Hippocampal formation (tissue), 2 donors: ENCODE results near the gene LIME1.
A peak's percentile ranks its signal among the peaks of the same experiment; 100 is the strongest.

ENCODE experiments used
- DNase-seq, 2 donors: peaks; one replicate each; lab custom pipeline; 2025; lab: John Stamatoyannopoulos, UW

LIME1 gene

DNA sequence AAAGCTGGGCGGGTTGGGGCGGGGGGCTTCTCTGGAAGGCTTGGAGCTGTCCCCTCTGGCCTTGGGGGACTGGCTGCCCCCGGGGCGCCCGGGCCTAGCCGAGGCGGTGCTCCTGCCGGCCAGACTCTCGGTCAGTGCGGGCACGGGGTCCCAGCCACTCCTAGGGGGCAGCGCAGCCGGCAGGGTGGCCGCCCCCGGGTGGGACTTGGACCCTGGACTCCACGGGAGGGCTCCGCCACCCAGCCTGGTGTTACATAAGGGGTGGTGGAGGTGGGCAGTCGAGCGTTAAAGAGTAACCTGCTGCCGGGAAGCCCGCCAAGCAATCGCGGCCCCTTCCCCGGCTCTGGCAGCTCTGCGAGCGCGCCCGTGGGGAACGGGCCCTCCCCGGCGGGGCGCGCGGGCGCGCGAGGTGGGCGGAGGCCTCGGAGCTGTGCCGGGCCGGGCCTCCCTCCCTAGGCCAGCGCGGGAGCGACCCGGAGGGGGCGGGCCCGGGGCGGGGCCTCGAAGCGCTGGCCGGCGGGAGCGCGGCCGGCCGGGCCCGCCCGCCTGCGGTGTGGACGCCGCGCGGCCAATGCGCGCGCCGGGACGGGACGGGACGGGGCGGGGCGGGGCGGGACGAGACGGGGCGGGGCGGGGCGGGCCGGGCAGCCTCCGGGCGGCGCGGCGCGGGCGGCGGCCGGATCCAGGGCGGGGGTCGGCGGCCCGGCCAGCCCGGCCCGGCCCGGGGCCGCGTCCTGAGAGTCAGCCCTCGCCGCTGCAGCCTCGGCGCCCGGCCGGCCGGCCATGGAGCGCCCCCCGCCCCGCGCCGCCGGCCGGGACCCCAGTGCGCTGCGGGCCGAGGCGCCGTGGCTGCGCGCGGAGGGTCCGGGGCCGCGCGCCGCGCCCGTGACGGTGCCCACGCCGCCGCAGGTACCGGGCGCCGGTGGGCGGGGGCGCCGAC is 2.9 kb downstream of the LIME1 start, which contains the start of gene SLC2A4RG:
SLC2A4RG (plus strand) TSS at position 647 of the 940 bp plus-strand sequence; CDS start at position 784, 137 bp downstream.
- peak; percentile 57 to 70 for DNase-seq

DNA sequence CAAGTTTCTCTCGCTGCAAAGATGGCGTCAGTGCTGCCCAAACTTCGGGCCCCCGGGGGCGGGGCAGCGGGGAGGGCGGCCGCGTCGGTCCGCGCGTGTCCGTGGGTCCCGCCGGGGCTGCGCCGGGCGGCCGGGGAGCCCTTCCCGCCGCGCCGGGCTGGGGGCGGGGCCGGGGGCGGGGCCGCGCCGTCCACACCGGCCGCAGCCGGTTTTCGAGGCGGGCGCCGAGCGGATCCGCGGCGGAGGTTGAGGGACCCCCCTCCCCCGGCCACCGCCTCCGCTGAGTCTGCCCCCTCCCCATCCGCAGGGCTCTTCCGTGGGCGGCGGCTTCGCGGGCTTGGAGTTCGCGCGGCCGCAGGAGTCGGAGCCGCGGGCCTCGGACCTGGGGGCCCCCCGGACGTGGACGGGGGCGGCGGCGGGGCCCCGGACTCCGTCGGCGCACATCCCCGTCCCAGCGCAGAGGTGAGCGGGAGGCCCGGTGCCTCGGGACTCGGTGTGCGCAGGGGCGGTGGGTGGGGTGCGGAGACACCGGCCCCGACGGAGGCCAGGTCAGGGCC is 3.7 kb downstream of the LIME1 start:
- DNase-seq: no peak

DNA sequence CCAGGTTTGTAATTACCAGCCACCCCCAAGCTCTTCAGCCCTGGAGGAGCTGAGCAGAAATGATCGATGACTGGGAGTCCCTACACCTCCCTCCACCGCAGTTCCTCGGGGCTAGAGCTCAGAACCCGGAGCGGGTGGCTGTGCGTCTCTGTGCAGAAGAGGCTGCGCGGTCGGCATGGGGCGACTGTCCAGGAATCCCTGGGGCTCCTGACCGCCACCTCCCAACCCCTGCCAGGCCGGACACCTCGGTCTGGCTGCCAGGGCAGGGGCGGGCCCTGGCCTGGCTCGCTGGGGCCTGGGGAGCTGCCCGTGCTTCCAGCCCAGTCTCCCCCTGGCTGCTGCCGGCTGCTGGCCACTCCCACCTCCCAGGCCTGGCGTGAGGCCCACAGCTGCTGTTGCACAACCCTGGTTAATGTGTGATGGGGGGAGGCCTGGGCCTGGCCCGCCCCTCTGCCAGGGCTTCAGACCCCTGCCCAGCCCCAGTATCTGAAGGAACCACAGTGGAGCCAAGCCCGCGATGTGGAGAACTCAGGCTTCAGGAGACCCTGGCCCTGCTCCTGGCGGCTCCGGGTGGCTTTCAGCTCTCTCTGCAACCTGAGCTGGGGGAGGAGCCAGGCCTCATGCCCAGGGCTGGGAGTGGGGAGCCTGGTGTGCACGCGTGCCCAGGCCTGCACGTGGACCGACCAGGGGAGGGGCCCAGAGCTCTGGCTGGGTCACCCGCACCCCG is 4.3 kb downstream of the LIME1 start:
- DNase-seq: peak; percentile 43 to 74

DNA sequence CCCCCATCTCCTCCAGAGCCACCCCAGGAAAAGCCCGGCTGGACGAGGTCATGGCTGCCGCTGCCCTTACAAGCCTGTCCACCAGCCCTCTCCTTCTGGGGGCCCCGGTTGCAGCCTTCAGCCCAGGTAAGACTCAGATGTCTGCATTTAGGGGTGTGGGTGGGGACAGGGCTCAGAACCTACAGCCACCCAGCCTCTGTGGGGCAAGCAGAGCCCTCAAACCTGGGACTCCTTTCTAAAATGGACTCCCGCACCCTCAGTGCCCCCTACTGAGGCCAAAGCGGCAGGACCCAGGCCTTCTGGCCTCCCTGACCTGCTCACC is 4.9 kb downstream of the LIME1 start:
- no peak for DNase-seq

- no peak for DNase-seq
Measured at GRCh38 chr20:63741676-63742380, 5.4 kb downstream of the LIME1 start.

GRCh38 chr20:63742381-63743024 is 6.0 kb downstream of the LIME1 start:
- DNase-seq: no peak

- no peak for DNase-seq
Measured at GRCh38 chr20:63743210-63743970, 6.9 kb downstream of the LIME1 start.

DNA sequence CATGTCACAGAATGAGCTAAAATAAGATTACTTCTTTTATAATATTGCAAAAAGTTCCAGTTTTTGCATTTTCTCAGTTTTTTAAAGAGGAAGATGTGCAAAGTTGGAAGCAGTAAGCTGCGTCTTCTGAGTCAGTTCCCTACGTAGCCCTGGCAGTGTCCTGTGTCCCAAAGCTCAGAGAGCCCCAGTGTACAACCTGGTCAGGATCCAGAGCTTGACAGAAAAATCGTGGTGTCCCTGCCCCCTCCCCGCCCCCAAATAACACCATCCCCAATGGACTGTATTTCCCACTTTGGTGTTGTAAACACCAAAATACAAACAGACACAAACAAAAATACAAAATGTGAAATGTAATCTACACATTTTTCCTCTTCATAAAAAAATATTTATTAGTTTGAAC is 7.7 kb downstream of the LIME1 start:
- DNase-seq: no peak

GRCh38 chr20:63744574-63745423 is 8.3 kb downstream of the LIME1 start:
- DNase-seq: no peak

- DNase-seq: no peak
Measured at GRCh38 chr20:63745424-63745805, 9.0 kb downstream of the LIME1 start.

GRCh38 chr20:63745961-63746731 is 9.7 kb downstream of the LIME1 start:
- DNase-seq: no peak

DNA sequence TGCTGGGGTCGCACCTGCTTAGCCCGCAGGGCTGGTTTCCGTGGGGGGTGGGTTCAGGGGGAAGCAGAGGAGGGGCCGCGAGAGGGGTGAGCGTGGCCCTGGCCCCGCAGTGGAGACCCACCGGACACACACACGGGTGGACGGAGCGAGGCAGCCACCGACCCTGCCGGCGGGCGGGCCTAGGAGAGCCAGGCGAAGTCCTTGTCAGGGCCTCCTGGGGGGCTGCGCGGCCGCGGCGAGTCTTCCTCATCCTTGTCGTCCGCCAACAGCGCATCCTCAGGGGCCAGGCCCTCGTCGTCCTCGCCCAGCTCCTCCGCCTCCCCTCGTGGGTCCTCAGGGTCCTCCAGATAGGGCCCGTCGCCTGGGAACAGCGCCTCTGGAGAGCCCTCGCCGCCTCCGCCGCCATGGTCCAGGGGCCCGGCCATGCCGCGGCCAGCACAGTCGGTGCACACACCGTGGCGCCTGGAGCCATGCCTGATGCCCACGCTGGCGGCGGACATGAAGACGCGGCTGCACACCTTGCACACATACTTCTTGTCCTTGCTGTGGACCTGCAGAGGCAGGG is 10.4 kb downstream of the LIME1 start:
- no peak for DNase-seq

DNA sequence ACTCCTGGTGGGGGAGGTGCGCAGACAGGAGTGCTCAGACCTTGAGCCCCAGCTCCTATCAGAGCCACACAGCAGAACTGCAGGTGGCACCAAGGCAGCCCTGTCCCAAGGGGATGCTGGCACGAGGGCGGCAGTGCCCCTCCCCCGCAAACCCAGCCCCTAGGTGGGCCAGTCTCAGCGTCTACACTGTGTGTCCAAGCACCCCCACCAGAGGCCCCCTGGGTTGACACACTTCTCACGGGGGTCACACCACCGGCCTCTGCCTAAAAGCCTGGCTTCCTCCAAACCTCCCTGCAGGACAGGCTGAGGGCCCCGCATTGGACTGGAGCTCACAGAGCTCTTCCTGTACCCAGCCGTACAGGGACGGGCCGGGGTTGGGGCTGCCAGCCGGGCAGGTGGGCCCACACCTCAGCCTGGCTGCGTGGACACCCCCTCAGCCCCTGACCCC is 11.2 kb downstream of the LIME1 start:
- no peak for DNase-seq

GRCh38 chr20:63748070-63748933 is 11.8 kb downstream of the LIME1 start:
- no peak for DNase-seq

DNA sequence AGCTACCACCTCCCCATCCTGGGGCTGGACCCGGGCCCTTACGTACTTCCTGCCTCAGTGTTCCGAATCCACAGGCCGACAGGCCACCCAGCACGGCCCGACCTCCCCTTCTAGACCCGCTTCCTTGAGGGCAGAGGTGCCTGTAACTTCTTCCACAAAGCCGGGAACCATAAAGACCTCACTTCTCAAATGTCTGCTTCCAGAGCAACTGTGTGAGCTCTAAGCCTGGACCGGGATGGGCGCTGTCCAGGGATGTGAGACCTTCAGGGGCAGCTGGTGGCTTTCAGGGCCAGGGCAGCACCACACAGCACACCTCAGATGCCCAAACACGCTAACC is 12.4 kb downstream of the LIME1 start:
- DNase-seq: no peak

DNA sequence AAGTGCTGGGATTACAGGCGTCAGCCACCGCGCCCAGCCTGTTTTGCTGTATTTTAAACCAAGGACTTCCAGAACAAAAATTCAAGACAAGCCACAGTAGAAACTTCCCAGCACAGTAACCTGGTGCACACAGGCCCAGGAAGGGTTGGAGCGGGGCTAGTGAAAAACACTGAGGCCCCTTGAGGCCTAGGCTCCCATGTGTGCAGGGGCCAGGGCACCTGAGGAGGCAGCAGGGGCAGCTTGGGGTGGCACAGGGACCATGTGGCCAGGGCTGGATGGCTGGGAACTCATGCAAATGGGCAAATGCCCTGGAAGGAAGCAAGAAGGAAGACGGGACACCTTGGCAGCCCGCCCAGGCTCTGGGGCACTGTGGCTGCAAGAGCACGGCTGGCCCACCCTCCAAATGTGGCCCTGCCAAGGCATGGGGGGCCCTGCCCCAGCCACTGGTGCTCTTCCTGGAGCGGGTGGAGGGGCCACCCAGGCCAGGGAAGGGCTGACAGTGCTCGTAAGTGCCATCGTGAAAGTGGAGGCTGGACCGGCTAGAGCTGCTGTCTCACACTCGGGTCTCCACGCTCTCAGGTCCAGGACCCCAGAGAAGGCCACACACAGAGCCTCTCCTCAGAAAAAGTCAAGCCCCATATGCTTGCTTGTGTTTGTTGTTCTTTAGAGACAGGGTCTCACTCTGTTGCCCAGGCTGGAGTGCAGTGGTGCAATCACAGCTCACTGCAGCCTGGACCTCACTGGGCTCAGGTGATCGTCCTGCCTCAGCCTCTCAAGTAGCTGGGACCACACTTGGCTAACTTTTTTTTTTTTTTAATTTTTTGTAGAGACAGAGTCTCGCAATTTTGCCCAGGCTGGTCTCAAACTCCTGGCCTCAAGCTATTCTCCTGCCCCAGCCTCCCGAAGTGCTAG is 13.4 kb downstream of the LIME1 start:
- DNase-seq: no peak
